ENCODE data around the gene CFAP44. TPM values are rescaled to one million over a fixed set of nuclear protein-coding genes. Genes with fewer than 3 reads are reported as not detected.

CFAP44 gene
- total RNA-seq, 6 experiments from 2014 or later: 0.86 to 4.7 (median 2.6) TPM

DNA sequence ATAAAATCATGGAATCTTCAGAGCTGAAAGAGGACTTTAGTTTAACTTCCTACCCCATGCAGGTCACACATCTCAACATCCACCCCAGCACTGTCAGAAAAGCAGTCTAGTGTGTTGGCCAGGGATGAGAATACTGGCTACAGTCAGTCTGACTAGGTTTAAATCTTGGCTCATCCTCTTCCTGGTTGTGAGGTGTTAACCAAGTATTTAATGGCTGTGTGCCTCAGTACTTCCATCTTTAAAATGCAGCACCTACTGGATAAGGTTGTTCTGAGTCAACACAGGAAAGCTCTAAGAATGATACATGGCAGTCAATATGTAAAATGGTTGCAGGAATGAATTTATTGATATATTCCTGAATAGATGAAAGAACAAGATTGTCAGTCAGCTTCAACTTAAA, 3.1 kb downstream of the CFAP44 start:
- DNase-seq: no peak
- intact Hi-C loops (cut with DNase I): no loop called here
- Histone ChIP-seq H3K36me3 (no peaks in the 10 kb centered on the region), H3K4me1 (peaks cover 0 to 3% (median 0%) of the 10 kb centered on the region in 4 donors), H3K4me3 (no peak overlapping the region), H3K27me3 (no peaks in the 10 kb centered on the region), H3K9me3 (no peaks in the 10 kb centered on the region), H3K27ac (no peak overlapping the region)
- ATAC-seq: no peak
- no peak for TF ChIP-seq POLR2A (IDR thresholded peaks at IDR 0.05)
- TF ChIP-seq, protein P1, sequence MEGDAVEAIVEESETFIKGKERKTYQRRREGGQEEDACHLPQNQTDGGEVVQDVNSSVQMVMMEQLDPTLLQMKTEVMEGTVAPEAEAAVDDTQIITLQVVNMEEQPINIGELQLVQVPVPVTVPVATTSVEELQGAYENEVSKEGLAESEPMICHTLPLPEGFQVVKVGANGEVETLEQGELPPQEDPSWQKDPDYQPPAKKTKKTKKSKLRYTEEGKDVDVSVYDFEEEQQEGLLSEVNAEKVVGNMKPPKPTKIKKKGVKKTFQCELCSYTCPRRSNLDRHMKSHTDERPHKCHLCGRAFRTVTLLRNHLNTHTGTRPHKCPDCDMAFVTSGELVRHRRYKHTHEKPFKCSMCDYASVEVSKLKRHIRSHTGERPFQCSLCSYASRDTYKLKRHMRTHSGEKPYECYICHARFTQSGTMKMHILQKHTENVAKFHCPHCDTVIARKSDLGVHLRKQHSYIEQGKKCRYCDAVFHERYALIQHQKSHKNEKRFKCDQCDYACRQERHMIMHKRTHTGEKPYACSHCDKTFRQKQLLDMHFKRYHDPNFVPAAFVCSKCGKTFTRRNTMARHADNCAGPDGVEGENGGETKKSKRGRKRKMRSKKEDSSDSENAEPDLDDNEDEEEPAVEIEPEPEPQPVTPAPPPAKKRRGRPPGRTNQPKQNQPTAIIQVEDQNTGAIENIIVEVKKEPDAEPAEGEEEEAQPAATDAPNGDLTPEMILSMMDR (IDR thresholded peaks at IDR 0.05): no peak

DNA sequence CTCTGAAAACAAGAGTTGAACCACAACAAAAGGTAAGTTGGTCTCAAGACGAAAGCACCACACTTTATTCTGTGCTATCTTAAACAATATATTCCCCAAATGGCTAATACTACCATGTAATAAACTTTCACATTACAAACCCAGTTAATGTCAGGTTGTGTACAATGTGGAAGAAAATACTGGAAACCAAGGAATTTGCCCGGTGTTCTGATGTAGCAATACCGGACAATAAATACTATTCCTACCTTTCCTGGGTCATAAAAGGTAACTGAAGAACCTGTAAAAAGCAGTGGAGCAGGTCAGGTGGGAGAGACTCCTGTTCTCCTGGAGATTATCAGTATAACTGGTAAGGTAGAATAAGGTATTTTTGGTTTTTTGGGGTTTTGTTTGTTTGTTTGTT, 3.9 kb downstream of the CFAP44 start:
- ATAC-seq (no peak), DNase-seq (no peak)
- H3K27me3 ChIP-seq: no peaks in the 10 kb centered on the region
- no peaks in the 10 kb centered on the region for H3K9me3 ChIP-seq
- no peak overlapping the region for H3K27ac ChIP-seq
- no peak overlapping the region for H3K4me3 ChIP-seq
- intact Hi-C loops (cut with DNase I): no loop called here
- 54% methylated on average over 3 of the region's 3 CpGs for WGBS (ENCODE audit: insufficient coverage, low coverage, low lambda C conversion rate, missing lambda C conversion rate)
- peaks cover 0 to 3% (median 0%) of the 10 kb centered on the region in 4 donors for H3K4me1 ChIP-seq
- no peak for TF ChIP-seq POLR2A (IDR thresholded peaks at IDR 0.05)
- TF ChIP-seq, protein P1 (IDR thresholded peaks at IDR 0.05): no peak
- no peaks in the 10 kb centered on the region for H3K36me3 ChIP-seq

DNA sequence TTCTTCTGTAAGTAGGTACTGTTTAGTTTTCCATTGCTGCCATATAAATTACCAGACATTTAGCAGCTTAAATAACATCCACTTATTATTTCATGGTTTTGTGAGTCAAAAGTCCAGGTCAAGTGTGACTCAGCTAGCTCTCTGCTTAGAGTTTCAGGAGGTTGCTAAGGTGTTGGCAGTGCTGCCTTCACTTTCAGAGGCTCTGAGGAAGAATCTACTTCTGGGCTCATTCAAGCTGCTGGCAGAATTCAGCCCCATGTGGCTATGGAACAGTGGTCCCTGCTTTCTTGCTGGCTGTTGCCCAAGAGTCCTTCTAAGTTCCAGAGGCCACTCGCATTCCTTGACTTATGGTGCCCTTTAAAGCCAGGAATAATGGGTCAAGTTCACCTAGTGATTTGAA, 4.5 kb downstream of the CFAP44 start:
- intact Hi-C loops (cut with DNase I): no loop called here
- Histone ChIP-seq H3K4me1 (peaks cover 0 to 3% (median 0%) of the 10 kb centered on the region in 4 donors), H3K27ac (no peak overlapping the region), H3K4me3 (no peak overlapping the region), H3K27me3 (no peaks in the 10 kb centered on the region), H3K9me3 (no peaks in the 10 kb centered on the region), H3K36me3 (no peaks in the 10 kb centered on the region)
- no peak for DNase-seq
- no peak for ATAC-seq
- WGBS (ENCODE audit: insufficient coverage, low coverage, low lambda C conversion rate, missing lambda C conversion rate): 67% methylated on average over 1 of the region's 1 CpG
- TF ChIP-seq, protein P1 (IDR thresholded peaks at IDR 0.05): no peak
- no peak for TF ChIP-seq POLR2A (IDR thresholded peaks at IDR 0.05)

DNA sequence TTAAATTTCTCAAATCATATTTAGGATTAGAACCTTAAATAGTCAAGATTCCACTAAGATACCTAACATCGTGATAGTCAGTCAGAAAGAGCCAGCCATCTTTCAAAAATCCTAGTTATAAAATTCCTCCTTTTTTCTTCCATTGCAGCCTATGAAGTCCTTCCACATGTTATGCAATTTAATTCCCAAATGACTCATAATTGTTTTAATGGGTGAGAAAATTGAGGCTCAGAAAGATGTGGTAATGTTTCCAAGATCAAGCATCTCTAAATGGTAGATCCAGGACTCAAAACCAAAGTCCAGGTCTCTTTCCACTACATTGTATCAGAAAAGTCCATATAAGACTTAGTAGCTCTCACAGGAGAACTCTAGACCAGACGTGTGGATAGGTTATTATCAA, 9.5 kb downstream of the CFAP44 start:
- no peaks in the 10 kb centered on the region for H3K4me1 ChIP-seq
- 83% methylated on average over 2 of the region's 2 CpGs for WGBS (ENCODE audit: insufficient coverage, low coverage, low lambda C conversion rate, missing lambda C conversion rate)
- H3K9me3 ChIP-seq: no peaks in the 10 kb centered on the region
- TF ChIP-seq, protein P1 (IDR thresholded peaks at IDR 0.05): no peak
- TF ChIP-seq POLR2A (IDR thresholded peaks at IDR 0.05): no peak
- no peak overlapping the region for H3K27ac ChIP-seq
- ATAC-seq (no peak), DNase-seq (no peak)
- peaks cover 0 to 3% (median 0%) of the 10 kb centered on the region in 4 donors for H3K36me3 ChIP-seq
- intact Hi-C loops (cut with DNase I): no loop called here
- no peak overlapping the region for H3K4me3 ChIP-seq
- H3K27me3 ChIP-seq: no peaks in the 10 kb centered on the region

DNA sequence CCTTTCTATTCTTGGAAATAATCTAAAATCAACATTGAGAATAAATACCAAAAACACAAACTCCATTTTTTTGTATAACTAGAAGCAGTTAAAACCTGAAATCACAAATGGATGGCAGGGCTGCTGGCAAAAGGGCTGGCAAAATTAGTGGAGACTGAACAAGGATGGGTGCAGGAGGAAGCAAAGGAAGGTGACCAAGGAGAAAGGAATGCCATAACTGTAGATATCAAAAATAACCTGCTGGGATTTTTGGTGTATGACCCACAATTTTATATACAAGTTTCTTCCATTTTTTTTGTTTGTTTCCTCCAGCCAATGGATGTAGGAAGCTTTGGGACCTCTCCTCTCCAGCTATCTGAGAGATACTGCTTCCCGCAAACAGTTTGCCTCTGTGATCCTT, 12.7 kb downstream of the CFAP44 start:
- WGBS (ENCODE audit: insufficient coverage, low coverage, low lambda C conversion rate, missing lambda C conversion rate): 67% methylated on average over 1 of the region's 1 CpG
- peaks cover 0 to 3% (median 0%) of the 10 kb centered on the region in 4 donors for H3K9me3 ChIP-seq
- no peak for ATAC-seq
- intact Hi-C loops (cut with DNase I): no loop called here
- no peak for DNase-seq
- TF ChIP-seq POLR2A (IDR thresholded peaks at IDR 0.05): no peak
- TF ChIP-seq, protein P1 (IDR thresholded peaks at IDR 0.05): no peak
- peaks cover 0 to 17% (median 0%) of the 10 kb centered on the region in 4 donors for H3K36me3 ChIP-seq
- H3K4me3 ChIP-seq: no peak overlapping the region
- no peak overlapping the region for H3K27ac ChIP-seq
- no peaks in the 10 kb centered on the region for H3K4me1 ChIP-seq
- H3K27me3 ChIP-seq: no peaks in the 10 kb centered on the region

All from right lobe of liver (tissue), 6 donors.